Activated CD4-positive, alpha-beta T cell treated with anti-CD3 and anti-CD28 coated beads, Interleukin-2, Interleukin-4, amounts not matched to agents 100 ng/mL and 50 ng/mL, durations not matched to agents 16 hours and 8 hours (primary cell): ENCODE data around the gene RBM20.

Experiments used
- DNase-seq: peaks from one replicate; pipeline ENCODE4 v3.0.0-alpha.2; 2020; ENCODE audit warnings: low spot score

Gene RBM20

GRCh38 chr10:110811791-110812581 is 167.8 kb downstream of the RBM20 start:
- DNase-seq: no peak

- DNase-seq: no peak
These were observed 168.4 kb downstream of the RBM20 start for GRCh38 chr10:110812583-110812982.

GRCh38 chr10:110813743-110814472 is 169.8 kb downstream of the RBM20 start:
- DNase-seq: no peak

- peak; percentile 2 for DNase-seq
These were observed 171.3 kb downstream of the RBM20 start for GRCh38 chr10:110815354-110816004.

GRCh38 chr10:110817614-110818013 is 173.5 kb downstream of the RBM20 start:
- no peak for DNase-seq

- no peak for DNase-seq
These were observed 174.4 kb downstream of the RBM20 start for GRCh38 chr10:110818311-110819256.

- no peak for DNase-seq
These were observed 176.2 kb downstream of the RBM20 start for GRCh38 chr10:110820321-110820814.

- DNase-seq: no peak
These were observed 177.4 kb downstream of the RBM20 start for GRCh38 chr10:110821508-110821907.

GRCh38 chr10:110822035-110822711 is 178.0 kb downstream of the RBM20 start:
- no peak for DNase-seq

GRCh38 chr10:110822712-110823311 is 178.7 kb downstream of the RBM20 start:
- DNase-seq: no peak

GRCh38 chr10:110824152-110824441 is 180.0 kb downstream of the RBM20 start:
- no peak for DNase-seq

- no peak for DNase-seq
These were observed 180.5 kb downstream of the RBM20 start for GRCh38 chr10:110824660-110825059.

GRCh38 chr10:110825508-110825907 is 181.4 kb downstream of the RBM20 start:
- DNase-seq: no peak

GRCh38 chr10:110827410-110827809 is 183.3 kb downstream of the RBM20 start:
- no peak for DNase-seq

- DNase-seq: no peak
These were observed 183.7 kb downstream of the RBM20 start for GRCh38 chr10:110827875-110828274.

GRCh38 chr10:110828525-110828924 is 184.4 kb downstream of the RBM20 start:
- no peak for DNase-seq

GRCh38 chr10:110829721-110830410 is 185.7 kb downstream of the RBM20 start:
- DNase-seq: no peak

GRCh38 chr10:110833234-110833940 is 189.3 kb downstream of the RBM20 start:
- DNase-seq: no peak

GRCh38 chr10:110833941-110834628 is 189.9 kb downstream of the RBM20 start:
- DNase-seq: no peak
